MM.1S (cell line): ENCODE measurements around the gene PCSK9.

ENCODE experiments used
- EZH2 ChIP-seq: fragments of 300-600 bp; sonication (generic); optimal IDR thresholded peaks from 2 replicates; pipeline ENCODE3; 2017; ENCODE audit warnings: low read depth, mild to moderate bottlenecking, antibody characterized with exemption, low read length, mixed read lengths
- EZH2phosphoT487 ChIP-seq: fragments of 300-600 bp; sonication (generic); IDR thresholded peaks from 2 replicates; pipeline ENCODE4 v1.6.1; 2018; ENCODE audit warnings: antibody characterized with exemption, low read length
- TF ChIP-seq, protein P1 (sequence below): fragments of 300-600 bp; sonication (generic); IDR thresholded peaks from 2 replicates; pipeline ENCODE4 v1.5.1; 2016; ENCODE audit warnings: antibody characterized with exemption, low read length, mixed read lengths

DNA sequence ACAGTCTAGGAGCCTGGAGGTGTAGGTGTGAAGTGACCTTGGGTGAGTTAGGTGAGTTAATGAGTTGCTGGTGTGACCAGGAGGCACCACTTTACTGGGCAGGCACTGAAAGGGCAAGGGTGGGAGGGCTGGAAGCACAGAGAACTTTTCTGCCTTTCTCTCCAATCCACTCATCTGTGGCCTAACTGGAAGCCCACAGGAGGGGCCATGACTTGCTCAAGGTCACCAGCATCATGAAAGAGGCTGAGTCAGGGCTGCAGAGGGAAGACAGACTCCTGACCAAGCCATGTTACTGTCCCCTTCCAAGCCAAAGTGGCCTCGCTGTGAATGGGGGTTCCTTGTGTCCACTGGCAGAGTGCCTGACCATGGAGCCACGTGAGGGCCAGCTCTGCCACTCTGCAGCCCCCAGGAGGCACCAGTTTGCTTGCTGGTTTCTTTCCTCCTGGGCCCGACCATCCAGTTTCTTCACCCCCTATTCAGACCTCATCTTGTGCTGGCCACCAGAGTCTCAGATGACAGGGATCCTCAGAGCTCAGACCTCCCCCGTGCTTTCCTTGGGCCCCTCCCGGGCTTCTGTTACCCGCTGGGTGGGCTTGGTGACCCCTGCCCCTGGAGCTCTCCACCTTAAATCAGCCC lies 44.9 kb upstream of the PCSK9 start:
- TF ChIP-seq, protein P1, sequence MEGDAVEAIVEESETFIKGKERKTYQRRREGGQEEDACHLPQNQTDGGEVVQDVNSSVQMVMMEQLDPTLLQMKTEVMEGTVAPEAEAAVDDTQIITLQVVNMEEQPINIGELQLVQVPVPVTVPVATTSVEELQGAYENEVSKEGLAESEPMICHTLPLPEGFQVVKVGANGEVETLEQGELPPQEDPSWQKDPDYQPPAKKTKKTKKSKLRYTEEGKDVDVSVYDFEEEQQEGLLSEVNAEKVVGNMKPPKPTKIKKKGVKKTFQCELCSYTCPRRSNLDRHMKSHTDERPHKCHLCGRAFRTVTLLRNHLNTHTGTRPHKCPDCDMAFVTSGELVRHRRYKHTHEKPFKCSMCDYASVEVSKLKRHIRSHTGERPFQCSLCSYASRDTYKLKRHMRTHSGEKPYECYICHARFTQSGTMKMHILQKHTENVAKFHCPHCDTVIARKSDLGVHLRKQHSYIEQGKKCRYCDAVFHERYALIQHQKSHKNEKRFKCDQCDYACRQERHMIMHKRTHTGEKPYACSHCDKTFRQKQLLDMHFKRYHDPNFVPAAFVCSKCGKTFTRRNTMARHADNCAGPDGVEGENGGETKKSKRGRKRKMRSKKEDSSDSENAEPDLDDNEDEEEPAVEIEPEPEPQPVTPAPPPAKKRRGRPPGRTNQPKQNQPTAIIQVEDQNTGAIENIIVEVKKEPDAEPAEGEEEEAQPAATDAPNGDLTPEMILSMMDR = no peak
- TF ChIP-seq EZH2 (no peak), EZH2phosphoT487 (no peak)
